ENCODE results near the gene RPL41. TPM values are rescaled to one million over a fixed set of nuclear protein-coding genes. Genes with fewer than 3 reads are reported as not detected.

Gene RPL41
- total and polyA plus RNA-seq, 9 of the 15 experiments (the other 6 are each of a cell fraction or from before 2014, with no cell fraction given), result 3,403 to 11,276 (median 5,604) TPM

DNA sequence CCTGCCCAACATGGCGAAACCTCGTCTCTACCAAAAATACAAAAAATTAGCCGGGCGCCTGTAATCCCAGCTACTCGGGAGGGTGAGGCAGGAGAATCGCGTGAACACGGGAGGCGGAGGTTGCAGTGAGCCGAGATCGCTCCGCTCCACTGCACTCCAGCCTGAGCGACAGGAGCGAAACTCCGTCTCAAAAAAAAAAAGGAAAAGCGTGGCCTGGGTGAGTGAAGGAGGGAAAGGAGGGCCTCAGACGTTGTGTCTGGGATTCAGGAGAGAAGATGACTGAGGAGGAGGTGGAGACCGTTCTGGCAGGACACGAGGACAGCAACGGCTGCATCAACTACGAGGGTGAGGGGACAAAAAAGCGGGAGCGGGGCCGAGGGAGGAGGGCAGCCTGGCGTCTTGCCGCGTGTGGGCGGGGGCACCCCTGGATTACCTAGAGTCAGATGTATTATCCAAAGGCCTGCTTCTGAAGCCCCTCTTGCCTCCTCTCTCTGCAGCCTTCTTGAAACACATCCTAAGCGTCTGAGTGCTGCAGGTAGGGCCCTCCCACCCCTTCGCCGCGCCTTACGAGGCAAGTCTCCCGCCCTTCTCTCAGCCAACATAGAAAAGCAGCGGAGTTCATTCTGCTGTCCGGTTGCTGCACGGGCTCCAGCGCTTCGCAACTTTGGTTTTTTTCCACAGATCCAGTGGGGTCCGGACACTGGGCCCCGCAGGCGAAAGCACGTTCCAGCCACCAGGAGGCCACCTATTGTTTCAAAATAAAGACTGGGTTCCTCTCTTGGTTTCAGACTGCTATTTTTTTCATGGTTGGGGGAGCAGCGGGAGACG lies 41.0 kb downstream of the RPL41 start (continued):
- TF ChIP-seq, protein P1, sequence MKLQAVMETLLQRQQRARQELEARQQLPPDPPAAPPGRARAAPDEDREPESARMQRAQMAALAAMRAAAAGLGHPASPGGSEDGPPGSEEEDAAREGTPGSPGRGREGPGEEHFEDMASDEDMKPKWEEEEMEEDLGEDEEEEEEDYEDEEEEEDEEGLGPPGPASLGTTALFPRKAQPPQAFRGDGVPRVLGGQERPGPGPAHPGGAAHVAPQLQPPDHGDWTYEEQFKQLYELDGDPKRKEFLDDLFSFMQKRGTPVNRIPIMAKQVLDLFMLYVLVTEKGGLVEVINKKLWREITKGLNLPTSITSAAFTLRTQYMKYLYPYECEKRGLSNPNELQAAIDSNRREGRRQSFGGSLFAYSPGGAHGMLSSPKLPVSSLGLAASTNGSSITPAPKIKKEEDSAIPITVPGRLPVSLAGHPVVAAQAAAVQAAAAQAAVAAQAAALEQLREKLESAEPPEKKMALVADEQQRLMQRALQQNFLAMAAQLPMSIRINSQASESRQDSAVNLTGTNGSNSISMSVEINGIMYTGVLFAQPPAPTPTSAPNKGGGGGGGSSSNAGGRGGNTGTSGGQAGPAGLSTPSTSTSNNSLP (IDR thresholded peaks at IDR 0.05; ENCODE audit: borderline replicate concordance, low read depth, low read length), result no peak
- TF ChIP-seq FOXP1 (CRISPR knock-in tag; IDR thresholded peaks at IDR 0.05), result peak; percentile 68; the same call in 1 of the 2 replicates
- TF ChIP-seq ZNF3 (CRISPR knock-in tag; IDR thresholded peaks at IDR 0.05), result no peak
- TF ChIP-seq ZBTB49 (CRISPR knock-in tag; IDR thresholded peaks at IDR 0.05; ENCODE audit: borderline replicate concordance), result 0 out of 2 replicates have a peak, but pooled peaks have one; percentile 58
- TF ChIP-seq ZNF133 (CRISPR knock-in tag; IDR thresholded peaks at IDR 0.05), result no peak
- TF ChIP-seq TOE1 (IDR thresholded peaks at IDR 0.05; ENCODE audit: borderline replicate concordance), result no peak
- 0 out of 2 replicates have a peak, but pooled peaks have one; percentile 57 for TF ChIP-seq TOE1 (CRISPR knock-in tag; IDR thresholded peaks at IDR 0.05; ENCODE audit: borderline replicate concordance, low read depth)
- TF ChIP-seq ZNF639 (CRISPR knock-in tag; conservative IDR thresholded peaks at IDR 0.05 in 1 of 2, IDR thresholded peaks at IDR 0.05 in 1 of 2), result peak in 1 of 2 experiments; percentile 74; a peak in 2 of 4 replicates
- TF ChIP-seq, protein P2, sequence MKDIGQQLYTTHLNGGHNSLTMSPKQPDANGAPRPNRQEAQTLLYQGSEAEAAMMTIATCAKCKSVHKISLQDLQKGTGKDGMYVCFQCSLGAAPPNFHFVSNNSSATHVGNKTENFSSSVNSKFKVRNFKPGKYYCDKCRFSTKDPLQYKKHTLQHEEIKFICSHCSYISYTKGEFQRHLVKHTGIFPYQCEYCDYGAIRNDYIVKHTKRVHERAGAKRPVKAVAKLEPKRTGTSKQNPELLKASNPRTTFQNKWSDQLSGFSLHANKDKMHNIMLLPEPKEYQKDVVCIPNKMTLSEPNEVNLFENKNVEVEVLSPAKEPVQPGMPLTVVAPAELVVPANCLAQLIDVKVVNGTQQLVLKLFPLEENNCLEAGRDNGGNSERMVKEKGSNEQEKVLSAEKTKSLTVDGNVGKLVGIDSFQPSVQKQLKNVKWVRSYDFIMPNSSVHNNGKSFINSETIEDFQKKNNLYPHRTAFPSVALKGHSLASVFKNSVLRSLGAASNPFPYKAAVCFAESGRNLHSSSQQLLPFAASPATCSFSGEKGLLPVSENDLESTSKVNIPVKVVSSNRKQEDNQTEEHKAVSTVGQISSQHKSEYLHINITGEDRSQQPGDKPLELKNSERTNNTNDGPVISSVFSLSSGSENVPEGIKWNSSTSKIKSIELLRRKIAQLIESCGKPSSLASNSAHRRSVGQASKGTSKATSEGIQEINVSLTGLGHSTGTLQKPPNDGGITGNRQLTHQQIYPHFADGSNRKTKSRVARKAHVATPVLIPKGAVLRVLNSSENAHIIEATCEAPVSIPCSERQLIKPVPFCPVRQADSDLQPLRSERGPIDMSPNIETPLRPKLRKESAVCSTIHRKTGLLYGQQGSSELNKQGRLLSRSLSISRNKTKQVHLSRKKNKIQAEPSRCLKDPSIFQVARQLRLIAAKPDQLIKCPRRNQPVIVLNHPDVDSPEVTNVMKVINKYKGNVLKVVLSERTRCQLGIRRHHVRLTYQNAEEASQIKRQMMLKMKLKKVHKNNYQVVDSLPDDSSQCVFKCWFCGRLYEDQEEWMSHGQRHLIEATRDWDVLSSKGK (CRISPR knock-in tag; IDR thresholded peaks at IDR 0.05), result no peak
- TF ChIP-seq PTBP1 (IDR thresholded peaks at IDR 0.05; ENCODE audit: low read depth, low read length), result no peak
- no peak for TF ChIP-seq HNRNPLL (IDR thresholded peaks at IDR 0.05; ENCODE audit: low read depth, low read length, poor library complexity, severe bottlenecking)
- TF ChIP-seq TSC22D4 (tag; IDR thresholded peaks at IDR 0.05), result no peak
- no peak for TF ChIP-seq NFIC (IDR thresholded peaks at IDR 0.05)
- TF ChIP-seq RBM17 (IDR thresholded peaks at IDR 0.05; ENCODE audit: borderline replicate concordance, low read depth, low read length), result no peak

Measured in K562 (cell line).